AG09309 (cell line): Measurements from ENCODE around the gene KCNIP2.

Source experiments
- DNase-seq: peaks from one replicate; pipeline ENCODE4 v3.0.0-alpha.2; 2010; ENCODE audit warnings: low read depth
- H3K4me3 ChIP-seq: 2 replicates; pipeline ENCODE4 v1.5.1; 2011; ENCODE audit warnings: mild to moderate bottlenecking, low read depth, low read length, moderate library complexity; ENCODE audit not compliant: control insufficient read depth
- TF ChIP-seq, protein P1 (sequence below): IDR thresholded peaks from 2 replicates; pipeline ENCODE4 v1.5.1; 2011; ENCODE audit warnings: mild to moderate bottlenecking, low read depth, low read length, inconsistent platforms; ENCODE audit not compliant: insufficient read depth, control insufficient read depth; ENCODE audit errors: missing control alignments

KCNIP2 gene

DNA sequence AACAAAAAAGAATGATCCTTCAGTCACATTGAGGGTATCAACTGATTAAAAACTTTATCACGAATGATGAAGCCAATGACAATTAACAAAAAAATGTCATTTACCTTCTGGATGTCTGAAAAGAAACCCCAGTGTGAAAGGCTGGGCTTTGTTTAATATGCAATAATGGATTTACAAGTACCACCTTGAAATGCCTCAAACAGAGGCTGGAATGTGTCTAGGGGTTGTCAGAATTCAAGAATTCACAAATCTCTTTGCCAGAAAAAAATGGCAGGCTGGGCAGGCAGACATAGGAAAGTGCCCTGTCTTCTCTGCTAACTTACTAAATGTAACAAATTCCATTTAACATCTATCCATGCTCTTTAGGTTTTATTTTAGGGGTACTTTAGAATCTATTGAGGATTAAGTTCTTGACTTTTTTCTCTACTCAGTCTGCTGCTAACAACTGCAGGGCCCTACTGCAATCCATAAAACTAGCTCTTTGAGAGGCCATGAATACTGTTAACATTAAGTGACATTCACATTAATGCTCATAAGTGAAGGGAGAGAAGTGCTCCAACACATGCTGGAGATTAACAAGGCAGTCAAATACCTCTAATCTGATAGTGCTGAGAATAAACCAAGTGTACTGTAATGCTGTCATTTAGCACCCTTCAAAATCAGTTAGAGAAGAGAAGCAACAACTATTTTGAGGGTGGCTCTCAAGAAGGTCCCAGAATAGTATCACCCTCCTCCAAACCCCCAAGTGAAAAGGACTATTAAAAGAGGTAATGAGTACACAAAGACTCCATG lies 43.1 kb upstream of the KCNIP2 start:
- TF ChIP-seq, protein P1, sequence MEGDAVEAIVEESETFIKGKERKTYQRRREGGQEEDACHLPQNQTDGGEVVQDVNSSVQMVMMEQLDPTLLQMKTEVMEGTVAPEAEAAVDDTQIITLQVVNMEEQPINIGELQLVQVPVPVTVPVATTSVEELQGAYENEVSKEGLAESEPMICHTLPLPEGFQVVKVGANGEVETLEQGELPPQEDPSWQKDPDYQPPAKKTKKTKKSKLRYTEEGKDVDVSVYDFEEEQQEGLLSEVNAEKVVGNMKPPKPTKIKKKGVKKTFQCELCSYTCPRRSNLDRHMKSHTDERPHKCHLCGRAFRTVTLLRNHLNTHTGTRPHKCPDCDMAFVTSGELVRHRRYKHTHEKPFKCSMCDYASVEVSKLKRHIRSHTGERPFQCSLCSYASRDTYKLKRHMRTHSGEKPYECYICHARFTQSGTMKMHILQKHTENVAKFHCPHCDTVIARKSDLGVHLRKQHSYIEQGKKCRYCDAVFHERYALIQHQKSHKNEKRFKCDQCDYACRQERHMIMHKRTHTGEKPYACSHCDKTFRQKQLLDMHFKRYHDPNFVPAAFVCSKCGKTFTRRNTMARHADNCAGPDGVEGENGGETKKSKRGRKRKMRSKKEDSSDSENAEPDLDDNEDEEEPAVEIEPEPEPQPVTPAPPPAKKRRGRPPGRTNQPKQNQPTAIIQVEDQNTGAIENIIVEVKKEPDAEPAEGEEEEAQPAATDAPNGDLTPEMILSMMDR: no peak
- H3K4me3 ChIP-seq: no peak overlapping the region
- no peak for DNase-seq

DNA sequence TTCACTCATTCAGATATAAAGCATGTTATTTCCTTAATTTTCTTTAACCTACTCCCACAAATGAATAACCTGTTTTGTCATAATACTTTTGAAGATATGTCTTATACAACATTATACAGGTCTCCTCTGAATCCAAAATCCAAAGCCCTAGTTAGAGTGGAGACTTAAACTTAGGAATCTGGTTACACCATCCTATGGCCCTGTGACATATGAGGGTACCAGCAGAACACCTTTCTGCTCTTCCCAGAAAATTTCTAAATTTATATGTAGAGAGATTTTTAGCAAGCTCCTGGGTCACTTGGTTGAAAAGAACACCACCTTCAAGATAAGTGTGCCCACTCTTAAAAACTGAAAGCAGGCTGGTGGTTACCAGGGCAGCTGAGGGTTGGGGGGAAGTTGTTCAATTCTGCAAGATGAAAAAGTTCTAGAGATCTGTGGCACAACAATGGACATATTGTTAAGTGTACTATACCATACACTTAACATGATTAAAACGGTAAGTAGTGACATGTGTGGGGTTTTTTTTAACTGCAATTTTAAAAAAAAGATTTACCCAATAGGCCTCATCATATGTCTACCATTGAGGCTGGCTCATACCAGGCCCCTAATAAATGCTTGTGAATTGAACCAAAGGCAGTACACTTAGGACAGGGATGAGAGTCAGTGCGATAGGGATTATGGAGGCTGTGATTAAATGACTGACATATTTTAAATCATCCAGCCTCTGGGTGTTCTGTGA lies 37.6 kb upstream of the KCNIP2 start:
- no peak overlapping the region for H3K4me3 ChIP-seq
- TF ChIP-seq, protein P1: no peak
- no peak for DNase-seq

DNA sequence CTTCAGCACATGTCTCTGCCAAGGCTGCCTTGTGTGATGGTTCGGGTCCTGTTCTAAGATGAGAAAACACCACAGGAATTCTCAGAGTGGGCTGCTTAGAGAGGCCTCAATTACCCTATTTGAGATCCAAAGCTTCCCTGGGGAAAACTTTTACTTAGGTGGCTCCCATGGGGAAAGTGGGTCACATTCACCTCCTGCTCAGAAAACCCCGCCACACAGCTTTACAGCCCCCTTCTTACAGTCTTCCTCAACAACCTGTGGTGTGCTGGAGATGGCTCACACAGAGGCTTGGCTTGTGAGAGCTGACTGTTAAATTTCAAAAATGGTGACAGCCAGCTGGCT lies 36.6 kb upstream of the KCNIP2 start:
- TF ChIP-seq, protein P1: no peak
- no peak for DNase-seq
- H3K4me3 ChIP-seq: no peak overlapping the region

DNA sequence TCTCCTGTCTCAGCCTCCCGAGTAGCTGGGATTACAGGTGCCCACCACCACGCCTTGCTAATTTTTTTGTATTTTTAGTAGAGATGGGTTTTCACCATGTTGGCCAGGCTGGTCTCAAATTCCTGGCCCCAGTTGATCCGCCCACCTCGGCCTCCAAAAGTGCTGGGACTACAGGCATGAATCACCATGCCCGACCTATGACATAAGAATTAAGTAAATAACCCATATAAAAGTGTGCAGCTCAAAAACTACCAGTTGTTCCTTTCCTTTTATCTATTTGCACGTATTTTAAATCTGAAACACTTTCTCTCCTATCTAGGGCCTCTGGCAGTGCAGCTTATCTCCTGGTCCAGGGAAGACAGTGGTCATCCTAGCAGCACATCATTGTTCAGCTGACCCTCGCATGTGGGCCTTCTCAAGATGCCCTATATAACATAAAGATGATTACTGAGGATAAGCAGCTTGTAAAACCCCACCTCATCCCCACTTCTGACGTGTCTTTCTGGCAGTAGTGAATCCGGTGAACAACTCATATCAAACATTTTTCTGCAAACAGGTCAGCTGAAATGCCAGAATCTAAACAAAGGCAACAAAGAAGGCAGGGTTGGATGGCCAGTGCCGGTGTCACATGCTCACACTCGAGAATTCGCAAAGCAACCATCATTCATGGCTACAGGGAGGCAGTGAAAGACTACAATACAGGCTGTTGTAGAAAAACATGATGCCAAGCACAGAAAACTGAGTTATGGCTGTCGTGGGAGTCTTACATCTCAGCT lies 36.0 kb upstream of the KCNIP2 start:
- DNase-seq: peak; percentile 35
- H3K4me3 ChIP-seq: no peak overlapping the region
- TF ChIP-seq, protein P1: no peak

DNA sequence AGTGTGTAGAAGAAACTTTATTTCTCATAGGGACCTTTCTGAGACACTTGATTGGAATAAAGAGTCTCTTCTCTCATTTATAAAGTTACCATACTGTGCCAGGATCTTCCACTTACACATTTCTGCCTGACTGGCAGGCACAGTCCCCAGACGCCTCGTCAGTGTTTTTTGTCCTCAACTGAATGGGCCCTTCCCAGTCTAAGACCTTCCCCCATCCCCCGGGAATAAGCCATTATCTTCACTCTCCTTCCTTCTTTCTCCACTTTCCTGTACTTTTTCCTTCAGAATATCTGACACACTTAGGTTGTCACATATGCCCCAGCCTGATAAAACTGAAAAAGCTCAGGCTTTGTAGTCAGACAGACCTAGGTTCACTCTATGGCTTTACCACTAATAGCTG lies 35.3 kb upstream of the KCNIP2 start:
- no peak for DNase-seq
- TF ChIP-seq, protein P1: no peak
- H3K4me3 ChIP-seq: no peak overlapping the region

DNA sequence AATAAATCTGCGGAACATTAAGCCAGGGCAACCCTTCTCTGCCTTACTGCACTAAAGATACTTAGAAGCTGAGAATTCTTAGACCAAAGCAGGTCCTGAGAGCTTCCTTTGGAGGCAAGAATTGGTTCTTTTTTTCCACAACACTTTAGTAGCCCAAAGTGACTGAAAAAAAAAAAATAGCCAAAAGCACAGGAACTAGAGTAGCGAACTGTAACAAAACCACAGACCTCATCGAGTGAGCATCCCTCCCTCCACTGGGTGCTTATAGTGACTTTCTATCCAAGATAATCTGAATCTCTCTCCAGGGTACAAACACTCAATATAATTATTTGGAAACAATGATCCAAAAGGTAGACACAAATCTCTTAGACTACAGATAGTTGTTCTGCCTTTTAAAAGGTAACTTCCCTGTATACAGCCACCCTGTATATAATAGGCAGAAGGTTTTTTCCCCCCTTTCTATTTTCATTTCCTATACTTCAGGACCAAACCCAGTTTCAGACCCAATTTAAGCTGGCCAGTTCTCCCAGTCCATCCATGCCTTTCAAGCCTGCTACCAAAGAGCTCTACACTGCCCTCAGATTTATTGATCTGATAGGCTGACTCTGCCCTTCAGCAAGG lies 31.6 kb upstream of the KCNIP2 start:
- TF ChIP-seq, protein P1: no peak
- no peak overlapping the region for H3K4me3 ChIP-seq
- no peak for DNase-seq
